ENCODE measurements around the gene KCNJ11.

- TF ChIP-seq SATB2 (CRISPR knock-in tag; IDR thresholded peaks at IDR 0.05) (no peak), NR1H2 (CRISPR knock-in tag; IDR thresholded peaks at IDR 0.05; ENCODE audit: borderline replicate concordance, low read depth) (no peak), CCAR2 (optimal IDR thresholded peaks at IDR 0.05; ENCODE audit: low read depth, low read length) (no peak), CHD4 (IDR thresholded peaks at IDR 0.05; ENCODE audit: borderline replicate concordance, low read length) (no peak), RNF219 (CRISPR knock-in tag; IDR thresholded peaks at IDR 0.05) (no peak), ZNF878 (CRISPR knock-in tag; IDR thresholded peaks at IDR 0.05) (no peak), POLR2A (IDR thresholded peaks at IDR 0.05; ENCODE audit: insufficient read depth in 1 of 2, low read depth in 2 of 2, low read length in 2 of 2) (no peak)
- TF ChIP-seq, protein P1, sequence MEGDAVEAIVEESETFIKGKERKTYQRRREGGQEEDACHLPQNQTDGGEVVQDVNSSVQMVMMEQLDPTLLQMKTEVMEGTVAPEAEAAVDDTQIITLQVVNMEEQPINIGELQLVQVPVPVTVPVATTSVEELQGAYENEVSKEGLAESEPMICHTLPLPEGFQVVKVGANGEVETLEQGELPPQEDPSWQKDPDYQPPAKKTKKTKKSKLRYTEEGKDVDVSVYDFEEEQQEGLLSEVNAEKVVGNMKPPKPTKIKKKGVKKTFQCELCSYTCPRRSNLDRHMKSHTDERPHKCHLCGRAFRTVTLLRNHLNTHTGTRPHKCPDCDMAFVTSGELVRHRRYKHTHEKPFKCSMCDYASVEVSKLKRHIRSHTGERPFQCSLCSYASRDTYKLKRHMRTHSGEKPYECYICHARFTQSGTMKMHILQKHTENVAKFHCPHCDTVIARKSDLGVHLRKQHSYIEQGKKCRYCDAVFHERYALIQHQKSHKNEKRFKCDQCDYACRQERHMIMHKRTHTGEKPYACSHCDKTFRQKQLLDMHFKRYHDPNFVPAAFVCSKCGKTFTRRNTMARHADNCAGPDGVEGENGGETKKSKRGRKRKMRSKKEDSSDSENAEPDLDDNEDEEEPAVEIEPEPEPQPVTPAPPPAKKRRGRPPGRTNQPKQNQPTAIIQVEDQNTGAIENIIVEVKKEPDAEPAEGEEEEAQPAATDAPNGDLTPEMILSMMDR (CRISPR knock-in tag; IDR thresholded peaks at IDR 0.05), result no peak
Observed at GRCh38 chr11:17421781-17422180, 33.3 kb upstream of the KCNJ11 start.
